ENCODE measurements around the gene AUTS2.

- TF ChIP-seq POLR2A (IDR thresholded peaks at IDR 0.05), result no peak
- TF ChIP-seq CTCF (IDR thresholded peaks at IDR 0.05 in 8 of 11, conservative IDR thresholded peaks at IDR 0.05 in 3 of 11), result no peak
These were observed 395.9 kb downstream of the AUTS2 start for GRCh38 chr7:69994218-69994617.

All from spleen (tissue), 7 donors.